GM13976 (cell line): ENCODE results near the gene C3orf22.

Experiments
- DNase-seq: peaks from one replicate; pipeline ENCODE4 v3.0.0; 2012; ENCODE audit warnings: low spot score
- CTCF ChIP-seq: IDR thresholded peaks from 2 replicates; pipeline ENCODE4 v1.5.1; 2012; ENCODE audit warnings: borderline replicate concordance, mild to moderate bottlenecking; ENCODE audit not compliant: insufficient read depth; ENCODE audit errors: extremely low read depth, missing control alignments, control extremely low read depth
- in situ Hi-C: fragments of 300-500 bp; cut with MboI; formaldehyde crosslinking; loops from one replicate; pipeline ENCODE4 v1.12.0; 2022; ENCODE audit warnings: low sequenced_read_pairs, mixed read lengths, inconsistent platforms; ENCODE audit not compliant: unreplicated experiment

Gene C3orf22

GRCh38 chr3:126543457-126544061, 15.2 kb downstream of the C3orf22 start:
- in situ Hi-C loops = no loop called here
- no peak for TF ChIP-seq CTCF
- no peak for DNase-seq

- in situ Hi-C loops = no loop called here
Measured at GRCh38 chr3:126542340-126543241, 16.1 kb downstream of the C3orf22 start.

GRCh38 chr3:126541628-126542339, 16.9 kb downstream of the C3orf22 start:
- in situ Hi-C loops = no loop called here
- TF ChIP-seq CTCF = no peak
- DNase-seq = no peak

More at GRCh38 chr3:126542340-126543241, 16.1 kb downstream of the C3orf22 start:
- no peak for TF ChIP-seq CTCF
- DNase-seq = no peak

DNA sequence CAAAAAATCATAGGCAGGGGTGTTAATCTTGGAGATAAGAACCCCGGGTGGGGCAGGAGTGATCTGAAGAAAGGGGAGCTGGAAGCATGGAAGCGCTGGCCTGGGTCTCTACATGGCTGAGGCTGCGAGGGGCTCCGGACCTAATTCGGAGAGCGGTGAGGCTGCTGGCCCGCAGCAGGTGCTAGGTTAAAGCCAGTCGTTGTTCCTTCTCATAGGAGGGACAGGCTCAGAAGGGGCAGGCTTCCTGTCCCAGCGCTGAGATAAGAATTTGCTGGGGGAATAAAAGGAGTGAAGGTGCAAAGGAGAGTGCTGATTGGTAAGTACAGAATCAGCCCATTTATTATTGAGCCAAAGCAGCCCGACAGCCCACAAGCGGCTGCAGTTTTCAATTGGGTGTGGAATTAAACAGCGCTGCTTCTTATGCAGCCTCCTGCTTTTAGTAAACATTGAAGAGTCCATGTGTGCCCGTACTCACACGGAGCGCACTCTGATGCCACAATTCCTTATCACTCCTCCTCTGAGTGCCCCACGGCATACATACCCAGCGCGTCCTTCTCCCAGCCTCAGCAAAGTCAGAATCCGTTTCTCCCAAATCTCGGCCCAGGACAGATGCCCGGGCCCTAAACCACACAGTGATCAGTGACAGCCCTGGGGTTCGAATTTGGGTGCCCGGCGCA, 17.6 kb downstream of the C3orf22 start:
- in situ Hi-C loops = no loop called here
- DNase-seq = no peak
- TF ChIP-seq CTCF = no peak

DNA sequence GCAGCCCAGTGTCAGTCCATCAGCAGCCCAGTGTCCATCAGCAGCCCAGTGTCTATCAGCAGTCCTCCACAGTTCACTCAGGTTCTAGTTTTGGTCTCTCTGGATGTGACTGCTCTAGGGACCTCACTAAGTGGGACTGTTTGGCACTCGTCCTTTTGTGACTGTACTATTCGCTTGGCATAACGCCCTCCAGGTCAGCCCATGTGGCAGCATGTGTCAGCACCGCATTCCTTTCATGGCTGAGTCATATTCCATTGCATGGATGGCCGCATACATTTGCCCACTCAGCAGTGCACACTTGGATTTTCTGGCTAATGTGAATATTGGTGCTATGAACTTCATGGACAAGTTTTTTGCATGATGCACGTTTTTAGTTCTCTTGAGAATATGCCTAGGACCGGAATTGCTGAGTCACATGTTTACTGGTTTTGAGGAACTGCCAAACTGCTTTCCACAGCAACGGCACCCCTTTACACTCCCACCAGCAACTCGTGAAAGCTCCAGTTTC, 18.3 kb downstream of the C3orf22 start:
- in situ Hi-C loops = no loop called here
- DNase-seq = no peak
- TF ChIP-seq CTCF = no peak
